ENCODE results near the gene FTO.

FTO gene

GRCh38 chr16:53985861-53986260 is 281.9 kb downstream of the FTO start:
- Mint-ChIP-seq H3K27ac (no peak overlapping the region), H3K9me3 (no peaks in the 10 kb centered on the region), H3K36me3 (peaks cover 3 to 5% of the 10 kb centered on the region in 2 donors), H3K27me3 (no peaks in the 10 kb centered on the region), H3K4me3 (no peak overlapping the region), H3K4me1 (no peaks in the 10 kb centered on the region)
- ATAC-seq (replicated peaks) (no peak), DNase-seq (no peak)

GRCh38 chr16:53986793-53987192 is 282.8 kb downstream of the FTO start:
- H3K4me1 Mint-ChIP-seq: peaks cover 0 to 2% of the 10 kb centered on the region in 2 donors
- no peaks in the 10 kb centered on the region for H3K27me3 Mint-ChIP-seq
- DNase-seq (no peak), ATAC-seq (replicated peaks) (no peak)
- no peak overlapping the region for H3K27ac Mint-ChIP-seq
- H3K9me3 Mint-ChIP-seq: no peaks in the 10 kb centered on the region
- H3K36me3 Mint-ChIP-seq: peaks cover 3 to 9% of the 10 kb centered on the region in 2 donors
- H3K4me3 Mint-ChIP-seq: no peak overlapping the region

- ATAC-seq (replicated peaks) (no peak), DNase-seq (no peak)
- no peaks in the 10 kb centered on the region for H3K9me3 Mint-ChIP-seq
- H3K36me3 Mint-ChIP-seq: peaks cover 2 to 16% of the 10 kb centered on the region in 2 donors
- H3K27me3 Mint-ChIP-seq: no peaks in the 10 kb centered on the region
- peaks cover 0 to 2% of the 10 kb centered on the region in 2 donors for H3K4me1 Mint-ChIP-seq
- H3K4me3 Mint-ChIP-seq: no peak overlapping the region
- no peak overlapping the region for H3K27ac Mint-ChIP-seq
Observed at GRCh38 chr16:53988136-53988535, 284.2 kb downstream of the FTO start.

- H3K9me3 Mint-ChIP-seq: no peaks in the 10 kb centered on the region
- H3K36me3 Mint-ChIP-seq: peaks cover 3 to 16% of the 10 kb centered on the region in 2 donors
- H3K27me3 Mint-ChIP-seq: no peaks in the 10 kb centered on the region
- DNase-seq (no peak), ATAC-seq (replicated peaks) (no peak)
- peaks cover 0 to 2% of the 10 kb centered on the region in 2 donors for H3K4me1 Mint-ChIP-seq
- no peak overlapping the region for H3K4me3 Mint-ChIP-seq
- no peak overlapping the region for H3K27ac Mint-ChIP-seq
Observed at GRCh38 chr16:53989597-53989996, 285.6 kb downstream of the FTO start.

- ATAC-seq (replicated peaks): no peak
- no peak overlapping the region for H3K4me3 Mint-ChIP-seq
- H3K9me3 Mint-ChIP-seq: peaks cover 3 to 4% of the 10 kb centered on the region in 2 donors
- DNase-seq: no peak
- peaks cover 15 to 35% of the 10 kb centered on the region in 2 donors for H3K36me3 Mint-ChIP-seq
- no peaks in the 10 kb centered on the region for H3K27me3 Mint-ChIP-seq
- peaks cover 0 to 2% of the 10 kb centered on the region in 2 donors for H3K4me1 Mint-ChIP-seq
- no peak overlapping the region for H3K27ac Mint-ChIP-seq
Observed at GRCh38 chr16:53991754-53992378, 287.9 kb downstream of the FTO start.

GRCh38 chr16:53995378-53995777 is 291.4 kb downstream of the FTO start:
- Mint-ChIP-seq H3K4me1 (peaks cover 0 to 2% of the 10 kb centered on the region in 2 donors), H3K27ac (no peak overlapping the region), H3K4me3 (no peak overlapping the region), H3K9me3 (peaks cover 7 to 9% of the 10 kb centered on the region in 2 donors), H3K27me3 (no peaks in the 10 kb centered on the region), H3K36me3 (peaks cover 17 to 40% of the 10 kb centered on the region in 2 donors)
- no peak for ATAC-seq (replicated peaks)
- no peak for DNase-seq

- Mint-ChIP-seq H3K9me3 (peaks cover 7 to 9% of the 10 kb centered on the region in 2 donors), H3K36me3 (peaks cover 17 to 38% of the 10 kb centered on the region in 2 donors), H3K27me3 (no peaks in the 10 kb centered on the region), H3K27ac (no peak overlapping the region), H3K4me1 (no peaks in the 10 kb centered on the region), H3K4me3 (no peak overlapping the region)
- DNase-seq (no peak), ATAC-seq (replicated peaks) (no peak)
Observed at GRCh38 chr16:53996961-53997360, 293.0 kb downstream of the FTO start.

GRCh38 chr16:53998024-53998810 is 294.3 kb downstream of the FTO start:
- Mint-ChIP-seq H3K27ac (no peak overlapping the region), H3K4me1 (no peaks in the 10 kb centered on the region), H3K36me3 (peaks cover 17 to 32% of the 10 kb centered on the region in 2 donors), H3K9me3 (peaks cover 7 to 9% of the 10 kb centered on the region in 2 donors), H3K27me3 (no peaks in the 10 kb centered on the region), H3K4me3 (no peak overlapping the region)
- ATAC-seq (replicated peaks) (no peak), DNase-seq (no peak)

GRCh38 chr16:53998966-53999522 is 295.1 kb downstream of the FTO start:
- Mint-ChIP-seq H3K36me3 (peaks cover 17 to 32% of the 10 kb centered on the region in 2 donors), H3K9me3 (peaks cover 7 to 9% of the 10 kb centered on the region in 2 donors), H3K4me1 (no peaks in the 10 kb centered on the region), H3K4me3 (no peak overlapping the region), H3K27me3 (no peaks in the 10 kb centered on the region), H3K27ac (no peak overlapping the region)
- no peak for ATAC-seq (replicated peaks)
- no peak for DNase-seq

- no peaks in the 10 kb centered on the region for H3K4me1 Mint-ChIP-seq
- H3K36me3 Mint-ChIP-seq: peaks cover 12 to 31% of the 10 kb centered on the region in 2 donors
- ATAC-seq (replicated peaks) (no peak), DNase-seq (no peak)
- H3K9me3 Mint-ChIP-seq: peaks cover 7 to 9% of the 10 kb centered on the region in 2 donors
- H3K27me3 Mint-ChIP-seq: no peaks in the 10 kb centered on the region
- H3K27ac Mint-ChIP-seq: no peak overlapping the region
- no peak overlapping the region for H3K4me3 Mint-ChIP-seq
Observed at GRCh38 chr16:53999841-54000240, 295.9 kb downstream of the FTO start.

GRCh38 chr16:54000361-54000760 is 296.4 kb downstream of the FTO start:
- no peak for ATAC-seq (replicated peaks)

GRCh38 chr16:54006693-54007092 is 302.7 kb downstream of the FTO start:
- H3K36me3 Mint-ChIP-seq: peaks cover 16 to 35% of the 10 kb centered on the region in 2 donors
- no peak overlapping the region for H3K27ac Mint-ChIP-seq
- no peak for ATAC-seq (replicated peaks)

More at GRCh38 chr16:54000361-54000760, 296.4 kb downstream of the FTO start:
- peaks cover 9 to 28% of the 10 kb centered on the region in 2 donors for H3K36me3 Mint-ChIP-seq
- no peak overlapping the region for H3K27ac Mint-ChIP-seq
- no peak for DNase-seq
- peaks cover 7 to 9% of the 10 kb centered on the region in 2 donors for H3K9me3 Mint-ChIP-seq
- H3K4me1 Mint-ChIP-seq: no peaks in the 10 kb centered on the region
- H3K4me3 Mint-ChIP-seq: no peak overlapping the region
- no peaks in the 10 kb centered on the region for H3K27me3 Mint-ChIP-seq

GRCh38 chr16:54007504-54007903 is 303.5 kb downstream of the FTO start:
- Mint-ChIP-seq H3K4me1 (no peaks in the 10 kb centered on the region), H3K27me3 (no peaks in the 10 kb centered on the region), H3K27ac (no peak overlapping the region), H3K4me3 (no peak overlapping the region), H3K9me3 (peaks cover 6 to 9% of the 10 kb centered on the region in 2 donors), H3K36me3 (peaks cover 24 to 42% of the 10 kb centered on the region in 2 donors)
- no peak for ATAC-seq (replicated peaks)
- DNase-seq: no peak

More at GRCh38 chr16:54006693-54007092, 302.7 kb downstream of the FTO start:
- DNase-seq: no peak
- Mint-ChIP-seq H3K9me3 (peaks cover 0 to 5% of the 10 kb centered on the region in 2 donors), H3K4me3 (no peak overlapping the region), H3K27me3 (no peaks in the 10 kb centered on the region), H3K4me1 (no peaks in the 10 kb centered on the region)

GRCh38 chr16:54009464-54010176 is 305.7 kb downstream of the FTO start:
- Mint-ChIP-seq H3K27ac (no peak overlapping the region), H3K27me3 (no peaks in the 10 kb centered on the region), H3K9me3 (peaks cover 11 to 13% of the 10 kb centered on the region in 2 donors), H3K4me3 (no peak overlapping the region), H3K36me3 (peaks cover 31 to 57% of the 10 kb centered on the region in 2 donors), H3K4me1 (no peaks in the 10 kb centered on the region)
- DNase-seq (no peak), ATAC-seq (replicated peaks) (no peak)

Data from stimulated activated naive B cell treated with anti-CD40 and anti-IgM and Interleukin-4, amounts not matched to agents 10 μg/mL and 1 μg/mL and 100 μg/mL, for 72 hours (primary cell).